Cardiac fibroblast (primary cell): ENCODE data around the gene PRMT7.

Experiments used
- DNase-seq, 2 donors: peaks; one replicate each; pipeline versions ENCODE4 v3.0.0 to v3.0.0-alpha.2; 2010; ENCODE audit warnings: low read depth in 2 of 2
- H3K4me3 ChIP-seq, 2 donors: replicated peaks in 1 of 2; 1 replicate in 1 of 2; 2 replicates in 1 of 2; pipeline ENCODE4 v1.5.1; 2011; ENCODE audit warnings: low read depth in 2 of 2, low read length in 2 of 2, mild to moderate bottlenecking in 2 of 2, moderate library complexity in 1 of 2
- CTCF ChIP-seq: IDR thresholded peaks from one replicate; pipeline ENCODE4 v1.5.1; 2011; ENCODE audit warnings: low read depth, mild to moderate bottlenecking, low read length, inconsistent platforms

The PRMT7 gene

GRCh38 chr16:68276223-68276622, 34.6 kb upstream of the PRMT7 start:
- no peak for DNase-seq
- no peak for TF ChIP-seq CTCF
- H3K4me3 ChIP-seq = no peak overlapping the region

GRCh38 chr16:68279726-68280558, 30.9 kb upstream of the PRMT7 start:
- no peak for DNase-seq
- no peak overlapping the region for H3K4me3 ChIP-seq
- TF ChIP-seq CTCF = no peak

- no peak overlapping the region for H3K4me3 ChIP-seq
- no peak for TF ChIP-seq CTCF
- DNase-seq = no peak
Observed at GRCh38 chr16:68281368-68282063, 29.3 kb upstream of the PRMT7 start.

- TF ChIP-seq CTCF = no peak
- no peak for DNase-seq
- no peak overlapping the region for H3K4me3 ChIP-seq
Observed at GRCh38 chr16:68282064-68282452, 28.8 kb upstream of the PRMT7 start.

- H3K4me3 ChIP-seq = no peak overlapping the region
- no peak for TF ChIP-seq CTCF
- DNase-seq = no peak
Observed at GRCh38 chr16:68283346-68283745, 27.5 kb upstream of the PRMT7 start.

- TF ChIP-seq CTCF = no peak
- H3K4me3 ChIP-seq = no peak overlapping the region
- no peak for DNase-seq
Observed at GRCh38 chr16:68283801-68284598, 26.8 kb upstream of the PRMT7 start.
